Heart left ventricle (tissue), 13 donors: ENCODE results near the gene RNF141.

Source experiments
- CTCF ChIP-seq, 12 donors: fragments of 200-600 bp; sonication (generic) in 4 of 12; IDR thresholded peaks; one replicate each; pipeline versions ENCODE4 v1.5.0 to v1.8.0; 2018 to 2022; ENCODE audit warnings: antibody characterized with exemption in 12 of 12, mild to moderate bottlenecking in 5 of 12
- POLR2A ChIP-seq, 2 donors: fragments of 450-650 bp; IDR thresholded peaks; one replicate each; pipeline ENCODE4 v1.6.1; 2017; ENCODE audit warnings: antibody characterized with exemption in 2 of 2, mild to moderate bottlenecking in 2 of 2, moderate library complexity in 2 of 2
- donor health status: ischemic (EF 13 %, LVEDD 7.1; RV severe dilation, severe dysfunction).
- donor health status: DM: no; HTN: yes; CAD: no.
- donor health status: DM: no; HTN: no; CAD: no.
- donor health status: ischemic (EF 25% LVEDD 6.9; RV normal size, moderate dysfunction).
- donor health status: ischemic (EF 25% LVEDD 5.7; RV mildly dilated, moderate dysfunction).
- donor health status: ischemic (EF 35%, LVEDD 5.7; RV mildly dilated, moderate dysfunction).
- donor health status: nonischemic (EF 11% LVEDD 7.7; RV severe dilation, severe dysfunction).
- donor health status: DM: yes; HTN: yes; CAD: no.
- donor health status: PGD.
- donor health status: ischemic (EF 29% LVEDD 5.4; RV normal size, mild dysfunction).
- donor health status: nonischemic (EF 23%, LVEDD 6.1; RV moderate dilation, normal function).

GRCh38 chr11:10558288-10558687, 17.3 kb upstream of the RNF141 start:
- no peak for TF ChIP-seq POLR2A (IDR thresholded peaks at IDR 0.05)
- TF ChIP-seq CTCF (IDR thresholded peaks at IDR 0.05) = no peak
